ENCODE results near the gene COPA. TPM values are rescaled to one million over a fixed set of nuclear protein-coding genes. Genes with fewer than 3 reads are reported as not detected.

The COPA gene
- total and polyA plus RNA-seq, 10 of the 15 experiments (the other 5 are each of a cell fraction or from before 2014, with no cell fraction given) = 53.7 to 180 (median 123) TPM

GRCh38 chr1:160376525-160377131, 33.6 kb upstream of the COPA start (continued):
- TF ChIP-seq ZNF592 (IDR thresholded peaks at IDR 0.05) = 0 out of 2 replicates have a peak, but pooled peaks have one; percentile 33
- TF ChIP-seq RAD21 (IDR thresholded peaks at IDR 0.05; ENCODE audit: insufficient read depth, low read depth, low read length) = peak; percentile 95
- peak; percentile 40; the same call in 1 of the 2 replicates for TF ChIP-seq IRF4 (IDR thresholded peaks at IDR 0.05; ENCODE audit: low read depth, low read length)
- peak; percentile 39; the same call in 1 of the 2 replicates for TF ChIP-seq PKNOX1 (IDR thresholded peaks at IDR 0.05)
- TF ChIP-seq LARP7 (IDR thresholded peaks at IDR 0.05) = peak; percentile 23; the same call in 1 of the 2 replicates

Measured in GM12878 (cell line).